Suprapubic skin (tissue), 4 donors: ENCODE data around the gene CELSR1. TPM values are rescaled to one million over a fixed set of nuclear protein-coding genes. Genes with fewer than 3 reads are reported as not detected.

ENCODE experiments used
- DNase-seq, 2 donors: peaks; one replicate each; pipeline ENCODE4 v3.0.0-alpha.2; 2019; ENCODE audit warnings: low spot score in 2 of 2
- H3K27ac ChIP-seq: fragments of 200-600 bp; sonication (generic); one replicate; pipeline ENCODE4 v1.5.1; 2019
- H3K27me3 ChIP-seq: fragments of 200-600 bp; sonication (generic); one replicate; pipeline ENCODE4 v1.5.1; 2019
- H3K36me3 ChIP-seq: fragments of 200-600 bp; sonication (generic); one replicate; pipeline ENCODE4 v1.5.1; 2019
- H3K4me1 ChIP-seq: fragments of 200-600 bp; sonication (generic); one replicate; pipeline ENCODE4 v1.5.1; 2019
- H3K4me3 ChIP-seq: fragments of 200-600 bp; sonication (generic); one replicate; pipeline ENCODE4 v1.5.1; 2019; ENCODE audit warnings: mild to moderate bottlenecking
- H3K9me3 ChIP-seq: fragments of 200-600 bp; sonication (generic); one replicate; pipeline ENCODE4 v1.5.1; 2019
- CTCF ChIP-seq, 2 donors: fragments of 200-600 bp in 1 of 2; fragments of 450-650 bp in 1 of 2; sonication (generic) in 1 of 2; IDR thresholded peaks; one replicate each; pipeline ENCODE4 v1.5.1; 2016 to 2019; ENCODE audit warnings: antibody characterized with exemption in 2 of 2, mild to moderate bottlenecking in 1 of 2, moderate library complexity in 1 of 2
- EP300 ChIP-seq: sonication (generic); formaldehyde crosslinking; IDR thresholded peaks from one replicate; pipeline ENCODE4 v1.6.1; 2017; ENCODE audit warnings: antibody characterized with exemption
- POLR2A ChIP-seq, 2 donors: fragments of 450-650 bp; IDR thresholded peaks; one replicate each; pipeline ENCODE4 v1.6.1; 2017; ENCODE audit warnings: antibody characterized with exemption in 2 of 2, mild to moderate bottlenecking in 2 of 2, moderate library complexity in 2 of 2
- POLR2AphosphoS5 ChIP-seq, 3 donors: sonication (generic); formaldehyde crosslinking; IDR thresholded peaks; one replicate each; pipeline ENCODE4 v1.6.1; 2017; ENCODE audit warnings: antibody characterized with exemption in 3 of 3
- WGBS: methylation state at CpG from one replicate; pipeline ENCODE4 v1.1.5; 2018; 5-methylcytosine and 5-hydroxymethylcytosine counted together
- total RNA-seq, 4 donors: library from RNA; depleted of rRNA; stranded (reverse); fragments of >200 nt; gene quantifications; one replicate each; pipeline ENCODE4 v1.1.0, GENCODE V29; 2016

Gene CELSR1
- total RNA-seq, 4 donors from 2014 or later: 75.6 to 102 (median 77.5) TPM

GRCh38 chr22:46551996-46552395 is 14.6 kb upstream of the CELSR1 start:
- Histone ChIP-seq H3K36me3 (no peaks in the 10 kb centered on the region), H3K27ac (no peak overlapping the region), H3K4me1 (peaks cover 42% of the 10 kb centered on the region), H3K9me3 (no peaks in the 10 kb centered on the region), H3K4me3 (no peak overlapping the region), H3K27me3 (no peaks in the 10 kb centered on the region)
- peak in 1 of 2 donors; percentile 56 for DNase-seq
- TF ChIP-seq CTCF (IDR thresholded peaks at IDR 0.05) (no peak), POLR2A (IDR thresholded peaks at IDR 0.05) (no peak), POLR2AphosphoS5 (IDR thresholded peaks at IDR 0.05) (no peak), EP300 (no peak)
- WGBS: 96% methylated on average over 8 of the region's 12 CpGs

GRCh38 chr22:46551321-46551720 is 13.9 kb upstream of the CELSR1 start:
- Histone ChIP-seq H3K9me3 (no peaks in the 10 kb centered on the region), H3K4me1 (peaks cover 48% of the 10 kb centered on the region), H3K27ac (no peak overlapping the region), H3K36me3 (no peaks in the 10 kb centered on the region), H3K4me3 (no peak overlapping the region), H3K27me3 (no peaks in the 10 kb centered on the region)
- 91% methylated on average over 6 of the region's 9 CpGs for WGBS
- no peak for TF ChIP-seq EP300
- TF ChIP-seq CTCF (IDR thresholded peaks at IDR 0.05): no peak
- no peak for TF ChIP-seq POLR2AphosphoS5 (IDR thresholded peaks at IDR 0.05)
- no peak for TF ChIP-seq POLR2A (IDR thresholded peaks at IDR 0.05)
- DNase-seq: peak in 1 of 2 donors; percentile 50

GRCh38 chr22:46549971-46550641 is 12.7 kb upstream of the CELSR1 start:
- peak in 1 of 2 donors; percentile 61 for DNase-seq
- H3K9me3 ChIP-seq: no peaks in the 10 kb centered on the region
- 78% methylated on average over 16 of the region's 17 CpGs for WGBS
- no peak overlapping the region for H3K27ac ChIP-seq
- H3K4me3 ChIP-seq: no peak overlapping the region
- H3K27me3 ChIP-seq: no peaks in the 10 kb centered on the region
- H3K4me1 ChIP-seq: peaks cover 58% of the 10 kb centered on the region
- no peak for TF ChIP-seq EP300
- no peaks in the 10 kb centered on the region for H3K36me3 ChIP-seq

GRCh38 chr22:46549563-46549840 is 12.1 kb upstream of the CELSR1 start:
- H3K27me3 ChIP-seq: no peaks in the 10 kb centered on the region
- H3K4me3 ChIP-seq: no peak overlapping the region
- no peak for TF ChIP-seq CTCF (IDR thresholded peaks at IDR 0.05)
- no peak for TF ChIP-seq POLR2A (IDR thresholded peaks at IDR 0.05)
- TF ChIP-seq POLR2AphosphoS5 (IDR thresholded peaks at IDR 0.05): no peak
- TF ChIP-seq EP300: no peak
- WGBS: 78% methylated on average over 4 of the region's 4 CpGs
- no peaks in the 10 kb centered on the region for H3K36me3 ChIP-seq
- no peaks in the 10 kb centered on the region for H3K9me3 ChIP-seq
- DNase-seq: peak in 1 of 2 donors; percentile 43
- H3K4me1 ChIP-seq: peaks cover 58% of the 10 kb centered on the region
- no peak overlapping the region for H3K27ac ChIP-seq

GRCh38 chr22:46547883-46548244 is 10.4 kb upstream of the CELSR1 start:
- TF ChIP-seq POLR2A (IDR thresholded peaks at IDR 0.05): no peak
- H3K4me3 ChIP-seq: no peak overlapping the region
- peak in 1 of 2 donors; percentile 84 for DNase-seq
- H3K27me3 ChIP-seq: no peaks in the 10 kb centered on the region
- peaks cover 54% of the 10 kb centered on the region for H3K4me1 ChIP-seq
- H3K27ac ChIP-seq: peak overlapping the region; percentile 83
- no peaks in the 10 kb centered on the region for H3K9me3 ChIP-seq
- 20% methylated on average over 3 of the region's 3 CpGs for WGBS
- no peaks in the 10 kb centered on the region for H3K36me3 ChIP-seq

GRCh38 chr22:46547179-46547882 is 9.9 kb upstream of the CELSR1 start:
- DNase-seq: peak in 1 of 2 donors; percentile 80
- WGBS: 27% methylated on average over 15 of the region's 21 CpGs

More at GRCh38 chr22:46547179-46547882, 9.9 kb upstream of the CELSR1 start:
- Histone ChIP-seq H3K27me3 (no peaks in the 10 kb centered on the region), H3K4me1 (peaks cover 58% of the 10 kb centered on the region), H3K36me3 (no peaks in the 10 kb centered on the region), H3K27ac (peak overlapping the region; percentile 83), H3K9me3 (no peaks in the 10 kb centered on the region), H3K4me3 (no peak overlapping the region)
- TF ChIP-seq CTCF (IDR thresholded peaks at IDR 0.05) (no peak), EP300 (no peak), POLR2A (IDR thresholded peaks at IDR 0.05) (no peak), POLR2AphosphoS5 (IDR thresholded peaks at IDR 0.05) (no peak)
